Measurements from ENCODE around the gene SOX11. TPM values are rescaled to one million over a fixed set of nuclear protein-coding genes. Genes with fewer than 3 reads are reported as not detected.

The SOX11 gene
- total RNA-seq, 2 experiments from 2014 or later, result not detected

DNA sequence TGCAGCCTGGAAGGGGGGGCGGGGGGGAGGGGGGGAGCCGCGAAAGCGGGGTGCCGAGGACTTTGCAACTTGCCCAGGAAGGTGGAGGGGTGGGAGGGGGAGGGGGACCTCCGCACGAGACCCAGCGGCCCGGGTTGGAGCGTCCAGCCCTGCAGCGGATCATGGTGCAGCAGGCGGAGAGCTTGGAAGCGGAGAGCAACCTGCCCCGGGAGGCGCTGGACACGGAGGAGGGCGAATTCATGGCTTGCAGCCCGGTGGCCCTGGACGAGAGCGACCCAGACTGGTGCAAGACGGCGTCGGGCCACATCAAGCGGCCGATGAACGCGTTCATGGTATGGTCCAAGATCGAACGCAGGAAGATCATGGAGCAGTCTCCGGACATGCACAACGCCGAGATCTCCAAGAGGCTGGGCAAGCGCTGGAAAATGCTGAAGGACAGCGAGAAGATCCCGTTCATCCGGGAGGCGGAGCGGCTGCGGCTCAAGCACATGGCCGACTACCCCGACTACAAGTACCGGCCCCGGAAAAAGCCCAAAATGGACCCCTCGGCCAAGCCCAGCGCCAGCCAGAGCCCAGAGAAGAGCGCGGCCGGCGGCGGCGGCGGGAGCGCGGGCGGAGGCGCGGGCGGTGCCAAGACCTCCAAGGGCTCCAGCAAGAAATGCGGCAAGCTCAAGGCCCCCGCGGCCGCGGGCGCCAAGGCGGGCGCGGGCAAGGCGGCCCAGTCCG is 540 bp downstream of the SOX11 start:
- DNase-seq (peak; percentile 7), ATAC-seq (no peak)
- H3K27ac Mint-ChIP-seq, result no peak overlapping the region
- no peak overlapping the region for H3K4me3 Mint-ChIP-seq
- H3K4me1 Mint-ChIP-seq, result peaks cover 14% of the 10 kb centered on the region
- intact Hi-C loops (cut with DNase I, micrococcal nuclease), result no loop called here
- POLR2A ChIA-PET, result no interaction called here
- H3K9me3 Mint-ChIP-seq (ENCODE audit: low read depth), result no peaks in the 10 kb centered on the region
- peaks cover 1% of the 10 kb centered on the region for H3K36me3 Mint-ChIP-seq (ENCODE audit: low read depth)
- CTCF ChIA-PET, result interaction anchor here (0.6 kb wide), 1 partner anchor 1734 kb away, joined by 4 read pairs; no protein-coding TSS in a partner anchor
- peaks cover 52% of the 10 kb centered on the region for H3K27me3 Mint-ChIP-seq

GRCh38 chr2:5693287-5694201 is 1.4 kb downstream of the SOX11 start:
- peaks cover 1% of the 10 kb centered on the region for H3K36me3 Mint-ChIP-seq (ENCODE audit: low read depth)
- CTCF ChIA-PET, result interaction anchor here (0.6 kb wide), 1 partner anchor 1734 kb away, joined by 4 read pairs; no protein-coding TSS in a partner anchor
- H3K27me3 Mint-ChIP-seq, result peaks cover 48% of the 10 kb centered on the region
- DNase-seq, result peak; percentile 20
- no peaks in the 10 kb centered on the region for H3K9me3 Mint-ChIP-seq (ENCODE audit: low read depth)
- POLR2A ChIA-PET, result interaction anchor here (0.6 kb wide), 1 partner anchor 875 kb away, joined by 3 read pairs; no protein-coding TSS in a partner anchor
- H3K4me3 Mint-ChIP-seq, result no peak overlapping the region
- ATAC-seq, result no peak
- H3K4me1 Mint-ChIP-seq, result peaks cover 14% of the 10 kb centered on the region
- H3K27ac Mint-ChIP-seq, result no peak overlapping the region
- intact Hi-C loops (cut with DNase I, micrococcal nuclease), result no loop called here

DNA sequence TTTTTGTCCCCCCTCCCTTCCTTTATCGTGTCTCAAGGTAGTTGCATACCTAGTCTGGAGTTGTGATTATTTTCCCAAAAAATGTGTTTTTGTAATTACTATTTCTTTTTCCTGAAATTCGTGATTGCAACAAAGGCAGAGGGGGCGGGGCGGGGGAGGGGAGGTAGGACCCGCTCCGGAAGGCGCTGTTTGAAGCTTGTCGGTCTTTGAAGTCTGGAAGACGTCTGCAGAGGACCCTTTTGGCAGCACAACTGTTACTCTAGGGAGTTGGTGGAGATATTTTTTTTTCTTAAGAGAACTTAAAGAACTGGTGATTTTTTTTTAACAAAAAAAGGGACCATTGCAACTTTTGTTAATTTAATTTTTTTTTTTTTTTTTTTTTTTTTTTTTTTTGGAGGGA is 2.1 kb downstream of the SOX11 start:
- ATAC-seq, result no peak
- H3K4me3 Mint-ChIP-seq, result no peak overlapping the region
- no peaks in the 10 kb centered on the region for H3K9me3 Mint-ChIP-seq (ENCODE audit: low read depth)
- H3K27me3 Mint-ChIP-seq, result peaks cover 49% of the 10 kb centered on the region
- H3K4me1 Mint-ChIP-seq, result peaks cover 14% of the 10 kb centered on the region
- intact Hi-C loops (cut with DNase I, micrococcal nuclease), result no loop called here
- no peak for DNase-seq
- ChIA-PET POLR2A (interaction anchor here (0.6 kb wide), 1 partner anchor 875 kb away, joined by 3 read pairs; no protein-coding TSS in a partner anchor), CTCF (no interaction called here)
- peaks cover 1% of the 10 kb centered on the region for H3K36me3 Mint-ChIP-seq (ENCODE audit: low read depth)
- no peak overlapping the region for H3K27ac Mint-ChIP-seq

DNA sequence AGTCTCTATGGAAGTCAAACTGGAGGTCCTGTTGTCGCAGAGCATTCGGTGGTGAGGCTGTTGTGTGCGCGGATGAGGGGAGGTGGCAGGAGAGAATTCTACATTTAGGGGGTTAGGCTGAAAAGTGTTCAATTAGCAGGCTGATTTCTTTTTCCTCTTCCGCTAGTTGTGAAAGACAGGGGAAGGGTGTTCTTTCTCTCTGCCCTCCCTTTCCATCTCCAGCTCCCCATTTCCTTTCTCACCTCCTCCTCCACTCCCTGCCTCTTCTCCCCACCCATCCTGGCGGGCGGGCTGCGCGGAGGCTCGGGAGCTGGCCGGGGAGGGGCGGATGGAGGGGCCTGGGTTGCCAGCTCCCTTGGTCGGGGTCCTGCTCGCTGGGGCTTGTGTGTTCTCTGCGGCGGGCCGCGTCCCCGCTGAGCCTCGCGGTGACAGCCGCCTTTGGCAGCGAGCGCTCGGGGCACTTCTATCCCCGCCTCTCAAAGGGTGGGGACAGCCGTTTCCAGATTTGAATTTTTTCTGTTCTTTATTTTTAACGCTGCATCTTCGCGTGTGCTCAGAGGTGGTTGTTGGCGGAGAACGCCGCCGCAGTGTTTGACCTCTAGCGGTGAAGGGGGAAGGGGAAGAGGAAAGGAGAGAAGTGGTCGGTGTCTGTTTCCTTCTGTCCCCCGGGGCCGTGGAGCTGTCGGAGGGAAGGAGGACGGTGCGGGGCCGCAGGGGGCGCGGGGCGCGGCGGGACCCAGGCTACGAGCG is 3.6 kb downstream of the SOX11 start:
- Mint-ChIP-seq H3K27ac (no peak overlapping the region), H3K4me1 (peaks cover 13% of the 10 kb centered on the region), H3K36me3 (ENCODE audit: low read depth) (peaks cover 1% of the 10 kb centered on the region), H3K4me3 (no peak overlapping the region), H3K27me3 (peaks cover 48% of the 10 kb centered on the region), H3K9me3 (ENCODE audit: low read depth) (no peaks in the 10 kb centered on the region)
- ATAC-seq (no peak), DNase-seq (peak; percentile 8)
- ChIA-PET CTCF (no interaction called here), POLR2A (no interaction called here)
- intact Hi-C loops (cut with DNase I, micrococcal nuclease), result no loop called here

GRCh38 chr2:5696404-5696944 is 4.3 kb downstream of the SOX11 start:
- ChIA-PET POLR2A (no interaction called here), CTCF (no interaction called here)
- Mint-ChIP-seq H3K27me3 (peaks cover 49% of the 10 kb centered on the region), H3K4me1 (peaks cover 11% of the 10 kb centered on the region), H3K9me3 (ENCODE audit: low read depth) (no peaks in the 10 kb centered on the region), H3K4me3 (no peak overlapping the region), H3K27ac (no peak overlapping the region), H3K36me3 (ENCODE audit: low read depth) (peaks cover 1% of the 10 kb centered on the region)
- DNase-seq, result peak; percentile 16
- ATAC-seq, result peak; percentile 9
- intact Hi-C loops (cut with DNase I, micrococcal nuclease), result no loop called here

DNA sequence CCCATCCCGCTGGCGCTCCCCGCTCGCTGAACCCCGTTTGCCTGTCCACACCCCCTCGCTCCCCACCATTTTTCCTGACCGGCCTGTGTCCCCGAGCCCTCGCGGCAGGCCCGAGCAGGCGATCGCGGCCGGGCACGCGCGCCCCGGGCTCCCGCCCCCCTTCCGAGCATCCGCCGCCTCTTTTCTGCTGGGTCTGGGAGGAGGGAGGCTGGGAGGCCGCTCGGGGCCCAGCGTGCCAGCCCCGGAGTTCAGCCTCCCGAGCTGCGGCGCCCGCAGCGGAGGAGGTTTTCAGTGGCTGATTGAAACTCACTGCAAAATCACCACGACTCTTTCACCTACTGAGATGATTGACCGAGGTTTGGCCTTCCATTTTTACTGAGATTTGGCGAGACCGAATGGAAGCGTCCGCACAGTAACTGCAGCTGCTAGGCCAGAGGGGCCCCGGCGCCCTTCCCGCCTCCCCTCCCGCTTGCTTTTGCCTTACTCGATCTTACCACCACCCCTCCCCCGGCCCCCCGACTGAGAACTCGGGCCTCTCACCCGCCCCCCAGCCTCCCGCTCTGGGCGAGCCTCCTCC is 4.8 kb downstream of the SOX11 start:
- POLR2A ChIA-PET, result no interaction called here
- no peak for ATAC-seq
- no peaks in the 10 kb centered on the region for H3K9me3 Mint-ChIP-seq (ENCODE audit: low read depth)

GRCh38 chr2:5697562-5697961 is 5.4 kb downstream of the SOX11 start:
- ATAC-seq, result no peak
- Mint-ChIP-seq H3K27me3 (peaks cover 51% of the 10 kb centered on the region), H3K36me3 (ENCODE audit: low read depth) (peaks cover 1% of the 10 kb centered on the region), H3K9me3 (ENCODE audit: low read depth) (no peaks in the 10 kb centered on the region), H3K27ac (no peak overlapping the region), H3K4me1 (peaks cover 11% of the 10 kb centered on the region), H3K4me3 (no peak overlapping the region)
- no peak for DNase-seq
- intact Hi-C loops (cut with DNase I, micrococcal nuclease), result no loop called here
- POLR2A ChIA-PET, result no interaction called here
- CTCF ChIA-PET, result no interaction called here

More for the DNA sequence above, 4.8 kb downstream of the SOX11 start:
- Mint-ChIP-seq H3K27ac (no peak overlapping the region), H3K36me3 (ENCODE audit: low read depth) (peaks cover 1% of the 10 kb centered on the region), H3K4me1 (peaks cover 11% of the 10 kb centered on the region), H3K4me3 (no peak overlapping the region), H3K27me3 (peaks cover 49% of the 10 kb centered on the region)
- CTCF ChIA-PET, result no interaction called here
- intact Hi-C loops (cut with DNase I, micrococcal nuclease), result no loop called here
- peak; percentile 19 for DNase-seq

DNA sequence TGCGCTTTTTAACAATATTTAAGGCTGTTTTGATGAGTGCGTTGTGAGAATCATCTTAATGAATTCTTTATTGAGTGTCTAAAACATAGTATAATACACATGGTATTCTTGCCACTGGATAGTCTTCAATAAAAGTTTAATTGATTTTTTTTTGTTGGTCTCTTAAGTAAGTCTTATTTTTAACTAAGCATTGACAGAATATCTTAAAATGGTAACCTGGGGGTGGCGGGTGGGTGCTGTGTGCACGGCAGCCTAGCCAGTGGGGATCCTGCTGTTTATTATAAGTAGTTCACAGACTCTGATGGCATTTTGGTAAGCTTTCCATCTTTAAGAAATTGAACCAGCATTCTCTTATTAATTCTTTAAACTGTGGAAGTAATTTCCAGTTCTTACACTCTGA is 6.0 kb downstream of the SOX11 start:
- peaks cover 52% of the 10 kb centered on the region for H3K27me3 Mint-ChIP-seq
- DNase-seq (no peak), ATAC-seq (no peak)
- H3K27ac Mint-ChIP-seq, result no peak overlapping the region
- intact Hi-C loops (cut with DNase I, micrococcal nuclease), result no loop called here
- no peaks in the 10 kb centered on the region for H3K9me3 Mint-ChIP-seq (ENCODE audit: low read depth)
- peaks cover 1% of the 10 kb centered on the region for H3K36me3 Mint-ChIP-seq (ENCODE audit: low read depth)
- H3K4me1 Mint-ChIP-seq, result peaks cover 8% of the 10 kb centered on the region
- H3K4me3 Mint-ChIP-seq, result no peak overlapping the region
- POLR2A ChIA-PET, result no interaction called here
- CTCF ChIA-PET, result interaction anchor here (0.7 kb wide), 1 partner anchor 205 kb away, joined by 3 read pairs; no protein-coding TSS in a partner anchor

GRCh38 chr2:5699963-5700362 is 7.8 kb downstream of the SOX11 start:
- Mint-ChIP-seq H3K36me3 (ENCODE audit: low read depth) (no peaks in the 10 kb centered on the region), H3K9me3 (ENCODE audit: low read depth) (no peaks in the 10 kb centered on the region), H3K27ac (no peak overlapping the region), H3K4me1 (peaks cover 3% of the 10 kb centered on the region), H3K4me3 (no peak overlapping the region), H3K27me3 (peaks cover 50% of the 10 kb centered on the region)
- ChIA-PET POLR2A (no interaction called here), CTCF (no interaction called here)
- ATAC-seq, result no peak
- DNase-seq, result no peak
- intact Hi-C loops (cut with DNase I, micrococcal nuclease), result no loop called here

GRCh38 chr2:5700551-5700950 is 8.4 kb downstream of the SOX11 start:
- H3K36me3 Mint-ChIP-seq (ENCODE audit: low read depth), result no peaks in the 10 kb centered on the region
- ATAC-seq (no peak), DNase-seq (no peak)
- ChIA-PET POLR2A (no interaction called here), CTCF (no interaction called here)
- no peaks in the 10 kb centered on the region for H3K9me3 Mint-ChIP-seq (ENCODE audit: low read depth)
- peaks cover 3% of the 10 kb centered on the region for H3K4me1 Mint-ChIP-seq
- peaks cover 46% of the 10 kb centered on the region for H3K27me3 Mint-ChIP-seq
- intact Hi-C loops (cut with DNase I, micrococcal nuclease), result no loop called here
- H3K4me3 Mint-ChIP-seq, result no peak overlapping the region
- no peak overlapping the region for H3K27ac Mint-ChIP-seq

DNA sequence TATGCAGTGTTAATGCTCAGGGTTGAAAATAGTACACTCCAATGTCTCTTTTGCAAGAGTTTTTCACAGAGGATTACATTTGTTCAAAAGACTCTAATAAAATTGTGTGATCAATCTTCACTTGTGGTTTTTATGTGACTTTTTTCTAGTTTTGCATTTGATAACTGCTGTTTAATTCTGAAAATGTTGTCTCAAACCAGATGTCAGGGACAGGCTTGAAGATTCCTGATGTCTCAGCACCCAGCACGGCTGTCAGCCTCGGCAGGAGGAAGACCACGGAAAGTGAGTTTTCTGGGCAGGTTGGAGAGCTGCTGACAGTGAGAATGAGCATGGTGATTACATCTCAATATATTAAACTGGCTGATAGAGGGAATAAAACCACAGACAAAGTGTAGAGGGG is 9.1 kb downstream of the SOX11 start:
- H3K27ac Mint-ChIP-seq, result no peak overlapping the region
- CTCF ChIA-PET, result no interaction called here
- H3K9me3 Mint-ChIP-seq (ENCODE audit: low read depth), result no peaks in the 10 kb centered on the region
- DNase-seq, result no peak
- POLR2A ChIA-PET, result no interaction called here
- peaks cover 42% of the 10 kb centered on the region for H3K27me3 Mint-ChIP-seq
- no peaks in the 10 kb centered on the region for H3K4me1 Mint-ChIP-seq
- intact Hi-C loops (cut with DNase I, micrococcal nuclease), result no loop called here
- H3K36me3 Mint-ChIP-seq (ENCODE audit: low read depth), result no peaks in the 10 kb centered on the region
- H3K4me3 Mint-ChIP-seq, result no peak overlapping the region
- ATAC-seq, result no peak
